GM11168 (cell line): ENCODE measurements around the gene PCDHA11.
"Not testable (repeated sequence)": the region's sequence is repeated elsewhere in the genome, so short reads cannot be mapped to it uniquely, and the experiment has no call there.

Source experiments
- in situ Hi-C: fragments of 300-500 bp; cut with MboI; formaldehyde crosslinking; loops from one replicate; pipeline ENCODE4 v1.12.0; 2022; ENCODE audit warnings: low sequenced_read_pairs; ENCODE audit not compliant: unreplicated experiment

PCDHA11 gene, protein sequence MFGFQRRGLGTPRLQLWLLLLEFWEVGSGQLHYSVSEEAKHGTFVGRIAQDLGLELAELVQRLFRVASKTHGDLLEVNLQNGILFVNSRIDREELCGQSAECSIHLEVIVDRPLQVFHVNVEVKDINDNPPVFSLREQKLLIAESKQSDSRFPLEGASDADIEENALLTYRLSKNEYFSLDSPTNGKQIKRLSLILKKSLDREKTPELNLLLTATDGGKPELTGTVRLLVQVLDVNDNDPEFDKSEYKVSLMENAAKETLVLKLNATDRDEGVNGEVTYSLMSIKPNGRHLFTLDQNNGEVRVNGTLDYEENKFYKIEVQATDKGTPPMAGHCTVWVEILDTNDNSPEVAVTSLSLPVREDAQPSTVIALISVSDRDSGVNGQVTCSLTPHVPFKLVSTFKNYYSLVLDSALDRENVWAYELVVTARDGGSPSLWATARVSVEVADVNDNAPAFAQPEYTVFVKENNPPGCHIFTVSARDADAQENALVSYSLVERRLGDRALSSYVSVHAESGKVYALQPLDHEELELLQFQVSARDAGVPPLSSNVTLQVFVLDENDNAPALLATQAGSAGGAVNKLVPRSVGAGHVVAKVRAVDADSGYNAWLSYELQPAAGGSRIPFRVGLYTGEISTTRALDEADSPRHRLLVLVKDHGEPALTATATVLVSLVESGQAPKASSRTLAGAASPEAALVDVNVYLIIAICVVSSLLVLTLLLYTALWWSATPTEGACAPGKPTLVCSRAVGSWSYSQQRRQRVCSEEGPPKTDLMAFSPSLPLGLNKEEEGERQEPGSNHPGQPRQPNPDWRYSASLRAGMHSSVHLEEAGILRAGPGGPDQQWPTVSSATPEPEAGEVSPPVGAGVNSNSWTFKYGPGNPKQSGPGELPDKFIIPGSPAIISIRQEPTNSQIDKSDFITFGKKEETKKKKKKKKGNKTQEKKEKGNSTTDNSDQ

DNA sequence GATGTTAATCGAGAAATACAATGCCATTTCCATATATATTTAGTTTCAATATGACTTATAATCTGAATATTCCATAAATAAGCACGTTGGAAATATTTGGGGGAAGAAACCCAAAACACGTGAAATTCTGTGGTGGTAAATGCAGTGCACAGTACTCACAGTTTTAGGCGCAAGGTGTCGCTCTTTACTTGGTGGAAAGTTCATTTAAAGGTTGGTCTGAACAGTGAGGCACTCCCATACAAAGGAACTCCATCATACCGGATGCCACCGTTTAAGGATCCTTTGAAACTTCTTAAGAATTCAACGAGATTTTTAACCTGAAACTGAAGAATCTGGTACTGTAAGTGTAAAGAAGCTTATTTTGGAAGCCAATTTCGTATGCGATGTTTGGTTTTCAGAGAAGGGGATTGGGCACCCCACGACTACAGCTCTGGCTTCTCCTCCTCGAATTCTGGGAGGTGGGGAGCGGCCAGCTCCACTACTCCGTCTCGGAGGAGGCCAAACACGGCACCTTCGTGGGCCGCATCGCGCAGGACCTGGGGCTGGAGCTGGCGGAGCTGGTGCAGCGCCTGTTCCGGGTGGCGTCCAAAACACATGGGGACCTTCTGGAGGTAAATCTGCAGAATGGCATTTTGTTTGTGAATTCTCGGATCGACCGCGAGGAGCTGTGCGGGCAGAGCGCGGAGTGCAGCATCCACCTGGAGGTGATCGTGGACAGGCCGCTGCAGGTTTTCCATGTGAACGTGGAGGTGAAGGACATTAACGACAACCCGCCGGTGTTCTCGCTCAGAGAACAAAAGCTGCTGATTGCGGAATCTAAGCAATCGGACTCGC, at the start of gene PCDHA11:
PCDHA11 (plus strand) TSS at position 237 of the 834 bp plus-strand sequence; CDS start at position 384, 147 bp downstream.
- in situ Hi-C loops: no loop called here

DNA sequence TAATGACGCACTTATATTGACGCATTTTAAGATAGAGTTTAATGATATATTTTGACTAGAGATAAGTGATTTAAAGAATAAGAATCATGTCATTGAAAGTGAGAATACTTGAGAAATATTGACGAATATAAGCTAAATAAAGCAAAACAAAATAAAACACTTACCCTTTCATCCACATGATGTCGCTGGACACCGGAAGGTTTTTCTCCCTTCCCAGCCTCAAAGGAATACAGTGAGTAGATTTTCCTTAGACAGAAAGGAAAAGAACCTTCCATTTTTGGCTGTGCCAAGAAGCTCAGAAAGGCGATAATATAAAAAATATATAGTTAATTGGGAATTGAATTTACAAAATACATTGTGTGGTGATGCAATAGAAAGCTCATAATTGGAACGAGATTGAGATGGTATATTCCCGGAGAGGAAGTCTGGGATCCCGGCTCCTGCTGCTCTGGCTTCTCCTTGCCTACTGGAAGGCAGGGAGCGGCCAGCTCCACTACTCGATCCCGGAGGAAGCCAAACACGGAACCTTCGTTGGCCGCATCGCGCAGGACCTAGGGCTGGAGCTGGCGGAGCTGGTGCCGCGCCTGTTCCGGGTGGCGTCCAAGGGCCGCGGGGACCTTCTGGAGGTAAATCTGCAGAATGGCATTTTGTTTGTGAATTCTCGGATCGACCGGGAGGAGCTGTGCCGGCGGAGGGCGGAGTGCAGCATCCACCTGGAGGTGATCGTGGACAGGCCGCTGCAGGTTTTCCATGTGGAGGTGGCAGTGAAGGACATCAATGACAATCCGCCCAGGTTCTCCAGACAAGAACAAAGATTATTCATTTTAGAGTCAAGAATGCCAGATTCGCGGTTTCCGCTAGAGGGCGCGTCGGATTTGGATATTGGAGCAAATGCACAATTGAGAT, 47.1 kb upstream of the PCDHA11 start, which contains the start of gene PCDHA5:
PCDHA5 (plus strand) TSS at position 239 of the 906 bp plus-strand sequence.
- in situ Hi-C loops: no loop called here

DNA sequence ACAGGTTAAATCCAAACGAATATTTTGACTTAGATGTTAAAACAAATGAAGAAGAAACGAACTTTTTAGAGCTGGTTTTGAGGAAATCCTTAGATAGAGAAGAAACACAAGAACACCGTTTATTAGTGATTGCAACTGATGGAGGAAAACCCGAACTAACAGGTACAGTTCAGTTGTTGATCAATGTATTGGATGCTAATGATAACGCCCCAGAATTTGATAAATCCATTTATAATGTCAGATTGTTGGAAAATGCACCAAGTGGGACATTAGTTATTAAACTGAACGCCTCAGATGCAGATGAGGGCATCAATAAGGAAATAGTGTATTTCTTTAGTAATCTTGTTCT, 46.5 kb upstream of the PCDHA11 start:
- in situ Hi-C loops: no loop called here

DNA sequence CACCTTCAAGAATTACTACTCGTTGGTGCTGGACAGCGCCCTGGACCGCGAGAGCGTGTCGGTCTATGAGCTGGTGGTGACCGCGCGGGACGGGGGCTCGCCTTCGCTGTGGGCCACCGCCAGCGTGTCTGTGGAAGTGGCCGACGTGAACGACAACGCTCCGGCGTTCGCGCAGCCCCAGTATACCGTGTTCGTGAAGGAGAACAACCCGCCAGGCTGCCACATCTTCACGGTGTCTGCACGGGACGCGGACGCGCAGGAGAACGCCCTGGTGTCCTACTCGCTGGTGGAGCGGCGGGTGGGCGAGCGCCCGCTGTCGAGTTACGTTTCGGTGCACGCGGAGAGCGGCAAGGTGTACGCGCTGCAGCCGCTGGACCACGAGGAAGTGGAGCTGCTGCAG, 45.8 kb upstream of the PCDHA11 start:
- in situ Hi-C loops: not testable (repeated sequence)

DNA sequence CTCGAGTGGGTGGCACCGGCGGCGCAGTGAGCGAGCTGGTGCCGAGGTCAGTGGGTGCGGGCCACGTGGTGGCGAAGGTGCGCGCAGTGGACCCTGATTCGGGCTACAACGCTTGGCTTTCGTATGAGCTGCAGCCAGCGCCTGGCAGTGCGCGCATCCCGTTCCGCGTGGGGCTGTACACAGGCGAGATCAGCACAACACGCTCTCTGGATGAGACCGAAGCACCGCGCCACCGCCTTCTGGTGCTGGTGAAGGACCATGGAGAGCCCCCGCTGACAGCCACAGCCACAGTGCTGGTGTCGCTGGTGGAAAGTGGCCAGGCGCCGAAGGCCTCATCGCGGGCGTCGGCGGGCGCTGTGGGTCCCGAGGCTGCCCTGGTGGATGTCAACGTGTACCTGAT, 45.3 kb upstream of the PCDHA11 start:
- in situ Hi-C loops: no loop called here

- in situ Hi-C loops: no loop called here
These were observed 40.9 kb upstream of the PCDHA11 start, which contains the start of gene PCDHA6 for GRCh38 chr5:140827704-140828361. TSS of gene PCDHA6 (plus strand) at chr5:140827960. CDS start at chr5:140828092, 132 bp downstream.

- in situ Hi-C loops: no loop called here
These were observed 40.4 kb upstream of the PCDHA11 start for GRCh38 chr5:140828362-140828737.

GRCh38 chr5:140829511-140830501, 39.0 kb upstream of the PCDHA11 start:
- in situ Hi-C loops: not testable (repeated sequence)

DNA sequence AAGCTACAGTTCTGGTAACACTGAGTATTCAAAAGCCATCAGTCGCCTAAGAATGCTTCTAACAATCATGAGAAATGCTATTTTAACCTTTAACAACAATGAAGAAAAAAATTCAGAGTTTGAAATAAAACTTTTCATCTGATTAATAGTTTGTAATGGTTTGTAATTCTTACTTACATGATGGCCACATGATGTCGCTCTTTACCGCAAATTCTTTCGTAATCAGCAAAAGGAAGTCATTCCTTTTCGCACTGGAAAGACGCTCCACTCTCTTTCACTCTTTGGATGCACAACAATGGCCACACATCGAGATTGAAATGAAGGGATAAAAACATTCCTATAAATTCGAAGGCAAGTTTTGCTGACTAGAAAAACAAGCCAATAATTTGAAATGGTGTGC, 34.8 kb upstream of the PCDHA11 start, which contains the start of gene PCDHA7:
PCDHA7 (plus strand) TSS at position 277 of the 400 bp plus-strand sequence; CDS start at position 392, 115 bp downstream.
- in situ Hi-C loops: no loop called here

- in situ Hi-C loops: not testable (repeated sequence)
These were observed 34.2 kb upstream of the PCDHA11 start for GRCh38 chr5:140834439-140835008.

GRCh38 chr5:140835622-140836510, 32.9 kb upstream of the PCDHA11 start:
- in situ Hi-C loops: no loop called here

- in situ Hi-C loops: no loop called here
These were observed 27.5 kb upstream of the PCDHA11 start, which contains the start of gene PCDHA8 for GRCh38 chr5:140840978-140841962. TSS of gene PCDHA8 (plus strand) at chr5:140841187. CDS start at chr5:140841322, 135 bp downstream.

DNA sequence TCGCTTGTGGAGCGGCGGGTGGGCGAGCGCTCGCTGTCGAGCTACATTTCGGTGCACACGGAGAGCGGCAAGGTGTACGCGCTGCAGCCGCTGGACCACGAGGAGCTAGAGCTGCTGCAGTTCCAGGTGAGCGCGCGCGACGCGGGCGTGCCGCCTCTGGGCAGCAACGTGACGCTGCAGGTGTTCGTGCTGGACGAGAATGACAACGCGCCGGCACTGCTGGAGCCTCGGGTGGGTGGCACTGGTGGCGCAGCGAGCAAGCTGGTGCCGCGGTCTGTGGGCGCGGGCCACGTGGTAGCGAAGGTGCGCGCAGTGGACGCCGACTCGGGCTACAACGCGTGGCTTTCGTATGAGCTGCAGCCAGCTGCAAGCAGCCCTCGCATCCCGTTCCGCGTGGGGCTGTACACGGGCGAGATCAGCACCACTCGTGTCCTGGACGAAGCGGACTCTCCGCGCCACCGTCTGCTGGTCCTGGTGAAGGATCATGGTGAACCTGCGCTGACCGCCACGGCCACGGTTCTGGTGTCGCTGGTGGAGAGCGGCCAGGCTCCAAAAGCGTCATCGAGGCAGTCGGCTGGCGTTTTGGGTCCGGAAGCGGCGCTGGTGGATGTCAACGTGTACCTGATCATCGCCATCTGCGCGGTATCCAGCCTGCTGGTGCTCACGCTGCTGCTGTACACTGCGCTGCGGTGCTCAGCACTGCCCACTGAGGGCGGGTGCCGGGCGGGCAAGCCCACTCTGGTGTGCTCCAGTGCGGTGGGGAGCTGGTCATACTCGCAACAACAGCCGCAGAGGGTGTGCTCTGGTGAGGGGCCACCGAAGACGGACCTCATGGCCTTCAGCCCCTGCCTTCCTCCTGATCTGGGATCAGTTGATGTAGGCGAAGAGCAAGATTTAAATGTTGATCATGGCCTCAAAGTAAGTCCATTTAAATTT, 25.7 kb upstream of the PCDHA11 start:
- in situ Hi-C loops: no loop called here
